Pancreas (tissue), 10 donors: ENCODE data around the gene KRT7. TPM values are rescaled to one million over a fixed set of nuclear protein-coding genes. Genes with fewer than 3 reads are reported as not detected.

Experiments used
- ATAC-seq, 4 donors: fragments of 200-7000 bp; cut with Tn5 transposase; one replicate each; pipeline versions ENCODE4 v1.8.0 to v1.9.1; 2020; ENCODE audit warnings: mild to moderate bottlenecking in 4 of 4, moderate library complexity in 4 of 4
- DNase-seq, 6 donors: peaks; one replicate each; pipeline ENCODE4 v3.0.0-alpha.2; 2020
- FAIRE-seq: peaks from 2 replicates; lab custom pipeline; 2012; peaks lifted over from hg19 to GRCh38; lab: Jason Lieb, UNC
- H3K27ac ChIP-seq, 4 donors: fragments of 200-600 bp; sonication (generic); 1 replicate in 3 of 4; 2 replicates in 1 of 4; pipeline versions ENCODE4 v1.5.0 to v1.8.0; 2020
- H3K27me3 ChIP-seq, 4 donors: fragments of 200-600 bp; one replicate each; pipeline ENCODE4 v1.8.0; 2021
- H3K36me3 ChIP-seq, 3 donors: fragments of 200-600 bp; sonication (generic) in 1 of 3; one replicate each; pipeline versions ENCODE4 v1.5.0 to v1.8.0; 2020 to 2021
- H3K4me1 ChIP-seq, 3 donors: fragments of 200-600 bp; one replicate each; pipeline ENCODE4 v1.8.0; 2021
- H3K4me3 ChIP-seq, 4 donors: fragments of 200-600 bp; sonication (generic) in 2 of 4; one replicate each; pipeline versions ENCODE4 v1.5.0 to v1.8.0; 2020 to 2021
- H3K9me3 ChIP-seq, 4 donors: fragments of 200-600 bp; one replicate each; pipeline ENCODE4 v1.8.0; 2021
- CTCF ChIP-seq, 4 donors: fragments of 200-600 bp; sonication (generic) in 3 of 4; IDR thresholded peaks; one replicate each; pipeline versions ENCODE4 v1.5.0 to v1.8.0; 2021; ENCODE audit warnings: antibody characterized with exemption in 4 of 4
- WGBS, 2 donors: extraction: QIAGEN DNeasy Blood & Tissue Kit; methylation state at CpG; one replicate each; pipeline ENCODE4 v1.1.7; 2013; 5-methylcytosine and 5-hydroxymethylcytosine counted together
- intact Hi-C, 3 donors: fragments of 100-400 bp; cut with DNase I; formaldehyde crosslinking; loops; one replicate each; pipeline versions ENCODE4 v1.11.1 to v1.14.2; 2022
- polyA plus RNA-seq, 2 donors: library from polyadenylated mRNA; stranded (reverse); fragments of 200-250 nt; gene quantifications; one replicate each; pipeline ENCODE4 v1.2.3, GENCODE V29; 2013
- total RNA-seq, 6 donors: library from RNA; stranded (reverse); fragmentation: NEBNext Ultra II Directional in 4 of 6; extraction: Animal tissue kit (Norgen Biotek cat#: 25700) in 4 of 6; gene quantifications; one replicate each; pipeline versions ENCODE4 v1.2.1 to v1.2.4, GENCODE V29; 2021 to 2023
- donor health status: healthy with polysubstance abuse.
- donor health status: DM: no; HTN: no; CAD: no; lungs with moderate emphysema.
- donor health status: DM: no; HTN: no; CAD: no.
- donor health status: control.
- donor health status: control.
- donor health status: Bipolar disorder and iron deficiency.
- donor health status: DM: yes; HTN: yes; CAD: no.
- donor health status: DM: no; HTN: no; CAD: no.
- donor health status: DM: no; HTN: no; CAD: no.
- donor health status: DM: yes; HTN: yes; CAD: no.

Gene KRT7
- total and polyA plus RNA-seq, 8 donors, result 57.5 to 336 (median 116) TPM

- Histone ChIP-seq H3K36me3 (no peaks in the 10 kb centered on the region), H3K4me1 (peaks cover 27 to 44% (median 30%) of the 10 kb centered on the region in 3 donors), H3K27ac (peak overlapping the region in 2 of 4 donors; percentile 17 to 75), H3K4me3 (no peak overlapping the region), H3K27me3 (no peaks in the 10 kb centered on the region), H3K9me3 (no peaks in the 10 kb centered on the region)
- WGBS, 2 donors, result 94 to 95% methylated on average over 5 of the region's 5 CpGs
- no peak for TF ChIP-seq CTCF (IDR thresholded peaks at IDR 0.05)
- intact Hi-C loops, result no loop called here
- ATAC-seq (no peak), FAIRE-seq (peak; percentile 70), DNase-seq (no peak)
Observed at GRCh38 chr12:52223406-52224039, 9.5 kb upstream of the KRT7 start.

GRCh38 chr12:52224151-52224550 is 8.9 kb upstream of the KRT7 start:
- no peaks in the 10 kb centered on the region for H3K27me3 ChIP-seq
- 60 to 90% methylated on average over 3 of the region's 3 CpGs for WGBS, 2 donors
- no peak overlapping the region for H3K27ac ChIP-seq
- no peaks in the 10 kb centered on the region for H3K36me3 ChIP-seq
- no peak overlapping the region for H3K4me3 ChIP-seq
- ATAC-seq (no peak), FAIRE-seq (no peak), DNase-seq (no peak)
- no peaks in the 10 kb centered on the region for H3K9me3 ChIP-seq
- intact Hi-C loops, result no loop called here
- peaks cover 23 to 39% (median 30%) of the 10 kb centered on the region in 3 donors for H3K4me1 ChIP-seq
- no peak for TF ChIP-seq CTCF (IDR thresholded peaks at IDR 0.05)

GRCh38 chr12:52225752-52226151 is 7.3 kb upstream of the KRT7 start:
- FAIRE-seq (no peak), ATAC-seq (no peak), DNase-seq (peak in 1 of 6 donors; percentile 0)
- no peaks in the 10 kb centered on the region for H3K27me3 ChIP-seq
- no peak for TF ChIP-seq CTCF (IDR thresholded peaks at IDR 0.05)
- H3K27ac ChIP-seq, result no peak overlapping the region
- no peaks in the 10 kb centered on the region for H3K36me3 ChIP-seq
- intact Hi-C loops, result no loop called here
- no peak overlapping the region for H3K4me3 ChIP-seq
- peaks cover 27 to 34% (median 27%) of the 10 kb centered on the region in 3 donors for H3K4me1 ChIP-seq
- WGBS, 2 donors, result 91% methylated on average over 4 of the region's 4 CpGs
- H3K9me3 ChIP-seq, result no peaks in the 10 kb centered on the region

- intact Hi-C loops, result no loop called here
- Histone ChIP-seq H3K4me1 (peaks cover 26 to 33% (median 29%) of the 10 kb centered on the region in 3 donors), H3K36me3 (no peaks in the 10 kb centered on the region), H3K27ac (no peak overlapping the region), H3K4me3 (no peak overlapping the region), H3K27me3 (no peaks in the 10 kb centered on the region), H3K9me3 (no peaks in the 10 kb centered on the region)
- DNase-seq (no peak), FAIRE-seq (no peak), ATAC-seq (no peak)
- 56 to 76% methylated on average over 4 of the region's 4 CpGs for WGBS, 2 donors
- TF ChIP-seq CTCF (IDR thresholded peaks at IDR 0.05), result no peak
Observed at GRCh38 chr12:52226446-52226845, 6.6 kb upstream of the KRT7 start.

- Histone ChIP-seq H3K27me3 (no peaks in the 10 kb centered on the region), H3K4me3 (no peak overlapping the region), H3K9me3 (no peaks in the 10 kb centered on the region), H3K27ac (no peak overlapping the region), H3K36me3 (no peaks in the 10 kb centered on the region), H3K4me1 (peaks cover 16 to 27% (median 26%) of the 10 kb centered on the region in 3 donors)
- WGBS, 2 donors, result 69 to 84% methylated on average over 5 of the region's 5 CpGs
- no peak for TF ChIP-seq CTCF (IDR thresholded peaks at IDR 0.05)
- FAIRE-seq (no peak), ATAC-seq (no peak), DNase-seq (no peak)
- intact Hi-C loops, result no loop called here
Observed at GRCh38 chr12:52227606-52228166, 5.4 kb upstream of the KRT7 start.
